Thyroid gland (tissue), 4 donors: ENCODE measurements around the gene NUBPL. TPM values are rescaled to one million over a fixed set of nuclear protein-coding genes. Genes with fewer than 3 reads are reported as not detected.

Experiments
- DNase-seq, 2 donors: peaks; one replicate each; pipeline ENCODE4 v3.0.0-alpha.2; 2019
- H3K27ac ChIP-seq, 3 donors: fragments of 200-600 bp; sonication (generic); 1 replicate in 2 of 3; 2 replicates in 1 of 3; pipeline ENCODE4 v1.5.1; 2016 to 2019; ENCODE audit warnings: mild to moderate bottlenecking in 1 of 3, moderate library complexity in 1 of 3
- H3K27me3 ChIP-seq: fragments of 200-600 bp; sonication (generic); one replicate; pipeline ENCODE4 v1.5.1; 2019
- H3K36me3 ChIP-seq, 2 donors: fragments of 200-600 bp; sonication (generic); one replicate each; pipeline ENCODE4 v1.5.1; 2016 to 2019
- H3K4me1 ChIP-seq, 2 donors: fragments of 200-600 bp; sonication (generic); one replicate each; pipeline ENCODE4 v1.5.1; 2017 to 2019
- H3K4me3 ChIP-seq, 3 donors: fragments of 200-600 bp; sonication (generic); replicated peaks in 1 of 3; 1 replicate in 2 of 3; 2 replicates in 1 of 3; pipeline ENCODE4 v1.5.1; 2016; ENCODE audit warnings: mild to moderate bottlenecking in 1 of 3
- H3K9me3 ChIP-seq: fragments of 200-600 bp; sonication (generic); one replicate; pipeline ENCODE4 v1.5.1; 2017
- POLR2A ChIP-seq, 2 donors: fragments of 450-650 bp; IDR thresholded peaks; one replicate each; pipeline ENCODE4 v1.6.1; 2017; ENCODE audit warnings: antibody characterized with exemption in 2 of 2, mild to moderate bottlenecking in 2 of 2, moderate library complexity in 1 of 2
- WGBS, 2 donors: methylation state at CpG; one replicate each; pipeline ENCODE4 v1.1.5; 2017; 5-methylcytosine and 5-hydroxymethylcytosine counted together
- intact Hi-C: fragments of 100-400 bp; cut with DNase I; formaldehyde crosslinking; loops from one replicate; pipeline ENCODE4 v1.15.1; 2023
- small RNA-seq: library from RNA; depleted of rRNA; stranded (forward); fragments of <200 nt; gene quantifications from one replicate; pipeline ENCODE3, GENCODE V24; 2016
- total RNA-seq, 4 donors: library from RNA; depleted of rRNA; stranded (reverse); fragments of >200 nt; gene quantifications; one replicate each; pipeline ENCODE4 v1.2.3, GENCODE V29; 2016
- TF ChIP-seq, protein P1 (sequence below), 6 experiments: fragments of 200-600 bp in 3 of 6; fragments of 450-650 bp in 3 of 6; sonication (generic) in 3 of 6; IDR thresholded peaks; one replicate each; pipeline ENCODE4 v1.5.1; 2016 to 2019; ENCODE audit warnings: antibody characterized with exemption in 6 of 6, mild to moderate bottlenecking in 2 of 6, inconsistent platforms in 1 of 6, moderate library complexity in 1 of 6

The NUBPL gene
- total RNA-seq, 4 donors from 2014 or later = 12.0 to 27.1 (median 14.2) TPM

DNA sequence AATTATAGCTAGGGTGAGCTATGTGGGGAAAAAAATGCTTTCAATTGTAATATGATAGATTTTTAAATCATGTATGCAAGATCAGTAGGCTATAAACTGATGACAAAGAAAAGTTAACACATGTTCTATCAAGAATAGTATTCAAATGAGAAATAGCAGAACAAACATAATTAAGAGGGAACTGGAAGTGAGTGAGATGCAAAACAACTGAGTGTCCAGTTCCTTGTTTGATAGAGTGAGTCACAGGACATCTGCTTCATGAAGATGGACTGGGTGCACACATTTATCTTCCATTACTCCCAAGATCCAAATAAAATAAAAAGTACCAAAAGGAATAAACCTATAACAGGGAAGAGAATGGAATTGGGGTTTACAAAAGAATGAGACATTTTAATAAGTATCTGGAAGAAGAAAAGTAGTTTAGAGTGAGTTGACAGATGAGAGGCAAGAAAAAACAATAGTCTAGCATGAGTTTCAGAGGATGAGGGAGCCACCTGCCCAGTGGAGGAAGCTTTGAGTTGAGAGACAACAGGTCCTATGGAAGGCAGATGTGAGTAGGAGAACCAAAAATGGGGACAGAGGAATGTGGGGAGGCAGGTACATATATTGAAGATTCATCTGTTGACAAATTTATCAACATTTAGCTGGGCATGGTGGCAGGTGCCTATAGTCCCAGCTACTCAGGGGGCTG is 337.8 kb downstream of the NUBPL start:
- no peak overlapping the region for H3K4me3 ChIP-seq
- no peaks in the 10 kb centered on the region for H3K36me3 ChIP-seq
- H3K4me1 ChIP-seq = no peaks in the 10 kb centered on the region
- H3K27ac ChIP-seq = no peak overlapping the region
- intact Hi-C loops = no loop called here
- no peak for DNase-seq
- H3K9me3 ChIP-seq = no peaks in the 10 kb centered on the region
- no peak for TF ChIP-seq POLR2A (IDR thresholded peaks at IDR 0.05)
- TF ChIP-seq, protein P1, sequence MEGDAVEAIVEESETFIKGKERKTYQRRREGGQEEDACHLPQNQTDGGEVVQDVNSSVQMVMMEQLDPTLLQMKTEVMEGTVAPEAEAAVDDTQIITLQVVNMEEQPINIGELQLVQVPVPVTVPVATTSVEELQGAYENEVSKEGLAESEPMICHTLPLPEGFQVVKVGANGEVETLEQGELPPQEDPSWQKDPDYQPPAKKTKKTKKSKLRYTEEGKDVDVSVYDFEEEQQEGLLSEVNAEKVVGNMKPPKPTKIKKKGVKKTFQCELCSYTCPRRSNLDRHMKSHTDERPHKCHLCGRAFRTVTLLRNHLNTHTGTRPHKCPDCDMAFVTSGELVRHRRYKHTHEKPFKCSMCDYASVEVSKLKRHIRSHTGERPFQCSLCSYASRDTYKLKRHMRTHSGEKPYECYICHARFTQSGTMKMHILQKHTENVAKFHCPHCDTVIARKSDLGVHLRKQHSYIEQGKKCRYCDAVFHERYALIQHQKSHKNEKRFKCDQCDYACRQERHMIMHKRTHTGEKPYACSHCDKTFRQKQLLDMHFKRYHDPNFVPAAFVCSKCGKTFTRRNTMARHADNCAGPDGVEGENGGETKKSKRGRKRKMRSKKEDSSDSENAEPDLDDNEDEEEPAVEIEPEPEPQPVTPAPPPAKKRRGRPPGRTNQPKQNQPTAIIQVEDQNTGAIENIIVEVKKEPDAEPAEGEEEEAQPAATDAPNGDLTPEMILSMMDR (IDR thresholded peaks at IDR 0.05) = no peak
- no peaks in the 10 kb centered on the region for H3K27me3 ChIP-seq

DNA sequence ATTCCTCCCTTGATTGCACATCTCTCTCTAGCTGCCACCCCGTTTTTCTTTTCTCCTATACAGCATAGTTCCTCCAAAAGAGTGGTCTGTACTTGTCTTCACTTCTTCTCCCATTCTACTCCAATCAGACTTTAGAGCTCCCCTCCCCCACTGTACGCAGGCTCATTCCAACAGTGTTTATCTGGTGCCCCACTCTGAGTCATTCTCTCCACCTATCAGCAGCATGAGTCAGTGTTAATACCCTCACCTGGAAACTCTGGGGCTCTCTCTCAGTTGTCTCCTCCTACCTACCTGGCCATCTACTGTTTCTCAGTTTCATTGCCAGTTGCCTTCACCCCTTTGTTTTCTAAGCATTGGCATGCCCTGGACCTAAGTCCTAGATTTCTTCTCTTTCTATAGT is 340.8 kb downstream of the NUBPL start:
- Histone ChIP-seq H3K9me3 (no peaks in the 10 kb centered on the region), H3K36me3 (no peaks in the 10 kb centered on the region), H3K4me3 (no peak overlapping the region), H3K4me1 (no peaks in the 10 kb centered on the region), H3K27me3 (no peaks in the 10 kb centered on the region), H3K27ac (no peak overlapping the region)
- 61 to 68% methylated on average over 2 of the region's 2 CpGs for WGBS, 2 donors
- intact Hi-C loops = no loop called here
- no peak for TF ChIP-seq POLR2A (IDR thresholded peaks at IDR 0.05)
- TF ChIP-seq, protein P1 (IDR thresholded peaks at IDR 0.05) = no peak
- no peak for DNase-seq

- Histone ChIP-seq H3K9me3 (no peaks in the 10 kb centered on the region), H3K36me3 (no peaks in the 10 kb centered on the region), H3K4me3 (no peak overlapping the region), H3K4me1 (no peaks in the 10 kb centered on the region), H3K27me3 (no peaks in the 10 kb centered on the region), H3K27ac (no peak overlapping the region)
- TF ChIP-seq, protein P1 (IDR thresholded peaks at IDR 0.05) = no peak
- no peak for TF ChIP-seq POLR2A (IDR thresholded peaks at IDR 0.05)
- intact Hi-C loops = no loop called here
- WGBS, 2 donors = 75 to 88% methylated on average over 6 of the region's 6 CpGs
- no peak for DNase-seq
Observed at GRCh38 chr14:31902945-31903646, 341.9 kb downstream of the NUBPL start.

DNA sequence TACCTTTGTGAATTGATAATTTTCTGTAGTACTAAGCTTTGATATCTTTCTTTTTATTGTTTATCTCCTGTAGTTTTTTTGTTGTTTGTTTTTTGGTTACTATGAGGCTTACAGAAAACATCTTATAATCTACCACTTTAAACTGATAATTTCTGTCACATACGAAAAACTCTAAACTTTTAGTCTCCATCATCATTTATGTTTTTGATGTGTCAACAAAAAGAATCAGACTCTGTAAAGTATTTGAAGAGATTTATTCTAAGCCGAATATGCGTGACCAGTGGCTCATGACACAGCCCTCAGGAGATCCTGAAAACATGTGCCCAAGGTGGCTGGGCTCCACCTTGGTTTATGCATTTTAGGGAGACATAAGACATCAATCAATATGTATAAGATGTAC is 348.8 kb downstream of the NUBPL start:
- no peak for TF ChIP-seq POLR2A (IDR thresholded peaks at IDR 0.05)
- TF ChIP-seq, protein P1 (IDR thresholded peaks at IDR 0.05) = no peak
- 94 to 96% methylated on average over 3 of the region's 3 CpGs for WGBS, 2 donors
- no peaks in the 10 kb centered on the region for H3K9me3 ChIP-seq
- H3K36me3 ChIP-seq = no peaks in the 10 kb centered on the region
- H3K27ac ChIP-seq = no peak overlapping the region
- H3K4me1 ChIP-seq = no peaks in the 10 kb centered on the region
- H3K27me3 ChIP-seq = no peaks in the 10 kb centered on the region
- H3K4me3 ChIP-seq = no peak overlapping the region
- intact Hi-C loops = no loop called here
- DNase-seq = no peak

Small RNA genes lying within 50 kb of the gene (small RNA-seq; reads per million reads assigned to genes)
- gene RNU6-455P (not detected), gene RNU6-602P (not detected)

Other genes with a start within 250 kb of the NUBPL start
- gene HEATR5A, start 140.9 kb upstream of the NUBPL start, total RNA-seq = 10 to 100 TPM; 31.0 to 46.3 (median 40.5) TPM
- 10 to 100 TPM; 32.7 to 50.2 (median 42.0) TPM for gene DTD2, start 103.9 kb upstream of the NUBPL start, total RNA-seq
- gene GPR33, start 73.4 kb upstream of the NUBPL start, total RNA-seq = not detected